HG03565 (cell line): Measurements from ENCODE around the gene IL10RA.
A peak's percentile ranks its signal among the peaks of the same experiment; 100 is the strongest.
"Not testable (repeated sequence)": the region's sequence is repeated elsewhere in the genome, so short reads cannot be mapped to it uniquely, and the experiment has no call there.

ENCODE experiments used
- ATAC-seq: cut with Tn5 transposase; IDR thresholded peaks from one replicate; pipeline ENCODE4 v1.9.1; 2021; ENCODE audit warnings: mild to moderate bottlenecking, moderate library complexity; ENCODE audit not compliant: unreplicated experiment

IL10RA gene

DNA sequence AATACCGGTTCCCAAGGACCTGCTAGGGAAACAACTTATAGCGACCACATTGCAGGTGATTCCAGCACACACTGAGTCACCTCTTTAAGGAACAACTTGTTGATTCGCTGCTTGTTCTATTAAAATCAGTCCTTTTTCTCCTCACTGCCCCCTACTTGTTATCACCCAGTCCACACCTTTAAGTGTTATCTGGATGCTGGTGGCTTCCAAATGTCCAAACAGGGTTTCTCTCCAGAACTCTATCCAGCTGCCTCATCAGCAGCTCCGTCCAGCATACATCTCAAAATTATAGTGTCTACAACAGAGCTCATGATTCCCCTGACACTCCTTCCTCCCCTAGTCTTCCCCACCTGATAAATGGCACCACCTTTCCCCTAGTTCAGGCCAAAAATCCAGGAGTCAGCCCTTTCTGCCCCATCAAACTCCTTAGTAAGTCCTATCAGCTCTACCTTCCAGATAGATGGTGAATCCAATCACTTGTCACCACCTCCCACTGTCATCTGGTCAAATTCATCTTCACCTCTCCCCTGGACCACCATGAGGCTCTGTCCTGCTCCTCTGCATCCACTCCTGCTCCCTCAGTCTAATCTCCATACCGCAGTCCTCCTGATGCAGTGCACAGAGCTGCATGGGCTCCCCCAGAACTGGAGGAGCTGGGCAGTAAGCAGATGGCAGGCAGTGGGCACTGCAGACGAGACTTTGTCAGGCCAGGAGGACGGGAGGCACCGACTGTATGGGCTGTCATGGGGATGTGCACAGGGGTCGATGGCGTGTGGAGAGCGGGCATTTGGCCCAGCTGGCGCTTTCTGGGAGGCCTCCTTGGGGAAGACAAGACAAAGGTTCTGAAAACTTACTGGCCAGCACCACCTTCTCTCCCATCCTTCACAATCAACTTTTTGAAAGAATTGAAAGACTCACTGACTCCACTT, 19.3 kb downstream of the IL10RA start:
- ATAC-seq, result no peak

GRCh38 chr11:118006153-118006534, 19.9 kb downstream of the IL10RA start:
- no peak for ATAC-seq

DNA sequence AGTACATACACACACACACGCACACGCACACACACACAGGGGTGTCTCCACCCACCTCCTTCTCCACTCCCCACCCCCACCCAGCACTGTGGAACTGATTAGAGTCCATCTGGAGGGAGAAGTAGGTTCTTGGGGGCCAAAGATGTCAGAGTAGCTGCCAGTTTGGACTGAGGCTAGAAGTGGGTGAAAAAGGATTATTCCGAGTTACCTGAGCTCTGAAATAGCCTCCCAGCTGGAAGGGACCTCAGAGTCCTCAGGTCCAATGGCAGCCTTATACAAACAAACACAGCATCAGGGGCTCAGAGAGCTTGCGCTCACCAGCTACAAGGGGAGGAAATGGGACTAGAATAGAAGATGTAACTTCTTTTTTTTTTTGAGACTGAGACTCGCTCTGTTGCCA, 20.8 kb downstream of the IL10RA start:
- ATAC-seq, result no peak

- not testable (repeated sequence) for ATAC-seq
These were observed 21.5 kb downstream of the IL10RA start for GRCh38 chr11:118007563-118008270.

- no peak for ATAC-seq
These were observed 22.2 kb downstream of the IL10RA start for GRCh38 chr11:118008271-118008911.

DNA sequence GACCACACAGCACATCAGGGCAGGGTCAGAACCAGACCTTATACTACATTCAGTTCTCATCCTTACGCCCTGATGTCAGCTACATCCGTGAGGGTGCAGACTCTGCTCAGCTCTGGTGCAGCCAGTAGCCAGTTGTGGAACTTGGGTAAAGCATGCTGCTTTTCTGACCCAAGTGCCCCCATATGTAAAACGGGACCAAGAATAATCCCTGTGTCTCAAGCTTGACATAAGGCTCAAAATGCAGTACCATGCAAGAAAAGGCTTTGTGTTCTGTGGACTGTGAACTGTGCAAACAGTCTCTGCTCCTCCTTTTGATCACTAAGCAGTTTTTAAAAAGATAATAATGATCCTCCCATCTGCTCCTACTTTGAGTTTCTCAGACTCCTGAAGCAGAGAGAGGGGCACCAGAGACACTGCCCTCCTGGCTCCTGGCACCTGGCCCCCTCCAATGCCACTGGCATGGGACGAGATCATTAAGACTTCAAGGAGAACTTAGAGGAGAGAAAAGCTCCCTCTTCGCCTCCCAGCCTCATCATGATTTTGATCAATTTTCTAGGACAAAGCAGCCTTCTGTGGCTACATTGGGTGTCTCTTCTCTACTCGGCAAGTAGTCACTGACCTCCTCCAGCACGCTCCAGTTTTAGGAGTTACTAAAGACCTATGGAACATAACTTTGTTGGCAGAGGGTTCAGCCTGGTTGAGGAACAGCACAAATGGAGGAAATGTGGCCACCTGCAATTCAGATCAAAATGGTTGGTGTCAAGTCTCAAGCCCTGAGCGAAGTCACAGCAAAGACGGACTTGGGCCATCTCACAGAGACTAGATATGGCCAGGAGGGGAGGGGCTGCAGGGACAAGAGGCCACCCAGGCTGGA, 23.9 kb downstream of the IL10RA start:
- no peak for ATAC-seq

GRCh38 chr11:118010738-118011461, 24.7 kb downstream of the IL10RA start:
- peak; percentile 64 for ATAC-seq

DNA sequence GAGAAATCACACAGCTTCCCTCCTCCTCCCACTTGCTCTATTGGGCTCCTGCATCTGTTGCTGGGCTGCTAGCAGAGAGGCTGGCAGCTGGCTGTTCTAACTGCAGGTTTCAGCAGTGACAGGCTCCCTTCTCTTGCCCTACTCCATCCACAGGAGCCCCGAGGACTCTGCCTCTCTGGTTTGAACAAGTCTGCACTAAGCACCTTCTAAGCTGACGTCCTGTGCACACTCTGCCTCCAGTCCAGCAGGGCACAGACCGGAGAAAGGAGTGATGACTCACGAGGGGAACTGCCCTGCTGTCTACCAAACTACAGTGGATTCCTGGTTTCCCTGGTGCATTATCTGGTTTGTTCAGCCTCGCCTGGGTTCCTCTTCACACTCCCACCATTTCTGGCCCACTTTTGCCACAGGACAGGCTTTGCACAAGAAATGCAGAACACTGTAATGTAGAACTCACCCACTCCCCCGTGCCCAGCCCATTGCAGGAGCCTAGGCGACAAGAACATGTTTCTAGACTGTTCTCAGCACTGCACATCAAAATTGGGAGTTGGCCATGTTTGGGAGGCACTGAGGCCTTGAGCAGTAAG, 26.0 kb downstream of the IL10RA start:
- ATAC-seq, result no peak

- ATAC-seq, result no peak
These were observed 27.8 kb downstream of the IL10RA start for GRCh38 chr11:118014022-118014421.

DNA sequence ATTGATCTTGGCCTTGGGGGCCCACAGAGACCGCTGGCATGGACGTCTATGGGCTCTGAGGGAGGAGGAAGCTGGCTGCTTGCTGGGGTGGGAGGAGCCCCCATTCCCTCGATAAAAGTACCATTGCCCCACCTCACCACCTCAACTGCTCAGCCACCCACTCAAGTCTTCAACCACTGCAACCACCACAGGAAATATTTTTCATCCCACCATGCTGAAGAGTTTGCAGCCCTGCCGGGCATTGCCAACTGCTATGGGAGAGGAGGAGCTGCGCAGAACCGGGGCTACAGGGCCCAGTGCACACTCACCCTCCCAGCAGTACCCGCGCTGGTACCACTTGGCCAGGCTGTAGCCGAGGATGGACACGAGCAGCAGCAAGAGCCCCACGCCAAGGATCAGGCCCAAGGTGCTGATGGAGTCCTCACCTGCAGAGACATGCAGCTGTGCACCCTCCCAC, 29.2 kb downstream of the IL10RA start:
- ATAC-seq, result no peak

DNA sequence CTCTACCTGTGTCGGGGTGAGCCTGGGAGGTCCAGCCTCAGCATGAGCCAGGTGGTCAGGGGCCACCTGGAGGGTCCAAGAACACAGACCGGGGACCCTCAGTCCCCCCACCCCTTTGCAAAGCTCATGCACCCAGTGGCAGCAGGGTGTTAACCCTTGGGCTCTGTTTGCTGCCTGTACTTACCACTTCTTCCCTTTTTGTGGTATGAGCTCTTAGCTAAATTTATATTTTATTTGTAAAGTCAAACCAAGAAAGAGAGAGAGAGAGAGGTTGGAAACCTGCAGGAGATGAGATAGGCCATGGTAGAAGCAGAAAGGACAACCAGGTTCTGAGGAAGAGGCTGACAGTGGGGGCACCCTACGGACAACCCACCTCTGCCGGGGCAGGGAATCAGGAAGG, 29.9 kb downstream of the IL10RA start:
- ATAC-seq, result no peak

- no peak for ATAC-seq
These were observed 30.9 kb downstream of the IL10RA start for GRCh38 chr11:118017111-118017510.

GRCh38 chr11:118017631-118018315, 31.6 kb downstream of the IL10RA start:
- ATAC-seq, result no peak

DNA sequence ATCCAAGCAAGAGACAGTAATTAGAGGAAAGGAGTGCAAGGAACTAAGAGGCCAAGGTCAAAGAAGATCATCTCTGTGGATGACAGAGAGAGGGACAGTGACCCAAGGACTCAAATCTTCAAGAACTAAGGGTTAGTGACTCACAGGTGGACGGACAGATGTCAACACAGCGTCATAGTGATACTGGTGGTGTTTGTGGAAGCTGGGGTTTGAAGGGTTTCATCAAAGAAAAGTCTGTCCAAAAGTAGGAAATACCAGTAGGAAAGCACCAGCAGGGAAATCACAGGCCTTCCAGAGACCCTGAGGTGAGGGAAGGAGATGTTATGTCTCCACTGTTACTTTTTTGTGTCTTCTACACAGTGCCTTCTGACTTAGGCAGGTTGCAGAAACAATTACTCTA, 32.2 kb downstream of the IL10RA start:
- no peak for ATAC-seq

- no peak for ATAC-seq
These were observed 35.0 kb downstream of the IL10RA start for GRCh38 chr11:118021146-118021545.

- no peak for ATAC-seq
These were observed 41.5 kb downstream of the IL10RA start for GRCh38 chr11:118027694-118028093.

DNA sequence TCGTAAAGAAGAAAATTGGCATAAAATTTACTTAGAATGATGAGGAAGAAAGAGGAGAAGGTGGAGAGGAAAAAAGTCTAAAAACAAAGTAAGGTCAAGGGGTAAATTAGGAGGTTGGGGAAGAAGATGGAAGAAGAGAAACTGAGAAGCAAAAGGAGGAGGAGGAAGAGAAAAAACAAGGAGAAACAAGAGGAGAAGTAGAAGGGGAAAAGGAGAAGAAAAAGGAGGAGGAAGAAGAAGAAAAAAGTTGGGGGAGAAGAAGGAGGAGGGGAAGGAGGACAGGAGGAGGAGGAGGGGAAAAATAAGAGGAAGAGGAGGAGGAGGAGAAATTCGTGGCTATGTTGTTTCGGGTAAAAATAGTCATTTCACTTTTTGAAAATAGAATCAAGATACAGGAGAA, 42.4 kb downstream of the IL10RA start:
- ATAC-seq, result no peak

GRCh38 chr11:118033443-118033842, 47.2 kb downstream of the IL10RA start:
- ATAC-seq, result no peak

GRCh38 chr11:118042141-118042540, 55.9 kb downstream of the IL10RA start:
- no peak for ATAC-seq
